HCT116 (cell line): ENCODE measurements around the gene PDLIM5. TPM values are rescaled to one million over a fixed set of nuclear protein-coding genes. Genes with fewer than 3 reads are reported as not detected.

Experiments
- ATAC-seq: fragments of 200-7000 bp; cut with Tn5 transposase; 2 replicates; pipeline ENCODE4 v1.9.1; 2020; ENCODE audit warnings: mild to moderate bottlenecking, moderate library complexity
- BruUV-seq: library from RNA; stranded (reverse); fragments of 400-500 nt; replicated peaks from 2 replicates; lab custom pipeline; 2021; lab: Mats Ljungman, UMichigan
- CTCF ChIA-PET: fragments of 300-600 bp; sonication (Branson Sonifier 250); formaldehyde crosslinking; loops from one replicate; lab custom pipeline; 2021; ENCODE audit warnings: antibody characterized with exemption; lab: Charles Lee
- POLR2A ChIA-PET: fragments of 300-600, 350-600 bp; sonication (Branson Sonifier 250); formaldehyde crosslinking; loops from one replicate; lab custom pipeline; 2021; ENCODE audit warnings: antibody characterized with exemption; lab: Charles Lee
- RAD21 ChIA-PET, 2 experiments: fragments of 300-600 bp; sonication (Branson Sonifier 250); formaldehyde crosslinking; loops; one replicate each; lab custom pipeline; 2023; ENCODE audit warnings: low total read pairs in 2 of 2; ENCODE audit not compliant: uncharacterized antibody in 2 of 2, unreplicated experiment in 2 of 2, low non-redundant PET in 1 of 2; lab: Charles Lee
- DNase-seq: peaks from one replicate; pipeline ENCODE4 v3.0.0-alpha.2; 2010; ENCODE audit warnings: low read depth, low spot score
- H2AFZ ChIP-seq: fragments of 200-600 bp; shearing (Covaris generic), sonication (generic); 2 replicates; pipeline ENCODE4 v1.6.1; 2017; ENCODE audit warnings: low read depth, mixed run types, mixed read lengths, antibody characterized with exemption, low read length; ENCODE audit not compliant: poor library complexity, severe bottlenecking
- H3K27ac ChIP-seq: 2 replicates; pipeline ENCODE4 v1.5.1; 2012; ENCODE audit warnings: low read depth, low read length
- H3K27me3 ChIP-seq: fragments of 200-600 bp; sonication (generic); 2 replicates; pipeline ENCODE4 v1.6.1; 2016; ENCODE audit warnings: mixed run types, low read length, mixed read lengths; ENCODE audit not compliant: insufficient read depth
- H3K36me3 ChIP-seq, 2 experiments: fragments of 200-500 bp in 1 of 2; fragments of 200-600 bp in 1 of 2; sonication (Bioruptor generic) in 1 of 2; sonication (generic) in 1 of 2; 2 replicates each; pipeline versions ENCODE4 v1.5.1 to v1.6.1; 2014 to 2016; ENCODE audit warnings: low read length in 2 of 2, inconsistent platforms in 1 of 2, mixed read lengths in 1 of 2, mixed run types in 1 of 2; ENCODE audit not compliant: insufficient read depth in 2 of 2, control insufficient read depth in 1 of 2
- H3K4me1 ChIP-seq, 2 experiments: fragments of 200-600 bp in 1 of 2; sonication (generic) in 1 of 2; 2 replicates each; pipeline versions ENCODE4 v1.5.1 to v1.6.1; 2012 to 2017; ENCODE audit warnings: low read length in 2 of 2, inconsistent platforms in 1 of 2, mild to moderate bottlenecking in 1 of 2, mixed read lengths in 1 of 2, mixed run types in 1 of 2, moderate library complexity in 1 of 2; ENCODE audit not compliant: insufficient read depth in 2 of 2, control insufficient read depth in 1 of 2
- H3K4me2 ChIP-seq: fragments of 200-600 bp; sonication (generic); 2 replicates; pipeline ENCODE4 v1.6.1; 2017; ENCODE audit warnings: mixed run types, low read length, mixed read lengths
- H3K4me3 ChIP-seq, 2 experiments: fragments of 200-600 bp in 1 of 2; sonication (generic) in 1 of 2; replicated peaks in 1 of 2; 2 replicates each; pipeline ENCODE4 v1.5.1; 2011 to 2016; ENCODE audit warnings: low read length in 2 of 2, control low read depth in 1 of 2, low read depth in 1 of 2, mild to moderate bottlenecking in 1 of 2, mixed read lengths in 1 of 2, mixed run types in 1 of 2
- H3K79me2 ChIP-seq: fragments of 200-600 bp; sonication (generic); 2 replicates; pipeline ENCODE4 v1.6.1; 2017; ENCODE audit warnings: mild to moderate bottlenecking, mixed run types, low read length, moderate library complexity, mixed read lengths; ENCODE audit not compliant: insufficient read depth
- H3K9ac ChIP-seq: fragments of 200-600 bp; sonication (generic); 2 replicates; pipeline ENCODE4 v1.6.1; 2016; ENCODE audit warnings: low read length, mixed read lengths
- H3K9me2 ChIP-seq: fragments of 200-600 bp; sonication (generic), shearing (Covaris generic); 2 replicates; pipeline ENCODE4 v1.6.1; 2017; ENCODE audit warnings: mixed run types, mild to moderate bottlenecking, moderate library complexity; ENCODE audit not compliant: insufficient read depth
- H3K9me3 ChIP-seq, 2 experiments: fragments of 200-500 bp in 1 of 2; fragments of 200-600 bp in 1 of 2; sonication (Bioruptor generic) in 1 of 2; sonication (generic) in 1 of 2; 2 replicates each; pipeline ENCODE4 v1.6.1; 2014 to 2017; ENCODE audit warnings: low read length in 2 of 2, mixed read lengths in 2 of 2, inconsistent platforms in 1 of 2, low read depth in 1 of 2, mild to moderate bottlenecking in 1 of 2, mixed run types in 1 of 2, moderate library complexity in 1 of 2; ENCODE audit not compliant: control insufficient read depth in 1 of 2, insufficient read depth in 1 of 2
- H4K20me1 ChIP-seq: fragments of 200-600 bp; sonication (generic), shearing (Covaris generic); 2 replicates; pipeline ENCODE4 v1.6.1; 2017; ENCODE audit warnings: mixed run types, mild to moderate bottlenecking, moderate library complexity; ENCODE audit not compliant: insufficient read depth
- CBX3 ChIP-seq: IDR thresholded peaks from 2 replicates; pipeline ENCODE4 v1.6.1; 2012; ENCODE audit warnings: low read depth
- CEBPB ChIP-seq: IDR thresholded peaks from 2 replicates; pipeline ENCODE4 v1.6.1; 2012; ENCODE audit warnings: low read depth
- CTCF ChIP-seq, 3 experiments: fragments of 200-600 bp in 1 of 3; sonication (generic) in 1 of 3; IDR thresholded peaks in 2 of 3; conservative IDR thresholded peaks in 1 of 3; 2 replicates each; pipeline ENCODE4 v1.5.1; 2012 to 2017; ENCODE audit warnings: low read depth in 2 of 3, low read length in 2 of 3, antibody characterized with exemption in 1 of 3, borderline replicate concordance in 1 of 3, control low read depth in 1 of 3, mild to moderate bottlenecking in 1 of 3, mixed read lengths in 1 of 3, mixed run types in 1 of 3, moderate library complexity in 1 of 3; ENCODE audit not compliant: insufficient read depth in 1 of 3
- EZH2phosphoT487 ChIP-seq: fragments of 200-600 bp; IDR thresholded peaks from 2 replicates; pipeline ENCODE4 v1.6.1; 2018; ENCODE audit warnings: antibody characterized with exemption, borderline replicate concordance
- FOSL1 ChIP-seq: IDR thresholded peaks from 2 replicates; pipeline ENCODE4 v1.6.1; 2012; ENCODE audit warnings: low read depth
- JUND ChIP-seq: IDR thresholded peaks from 2 replicates; pipeline ENCODE4 v1.6.1; 2012
- MAX ChIP-seq: IDR thresholded peaks from 2 replicates; pipeline ENCODE4 v1.6.1; 2012
- SP1 ChIP-seq: IDR thresholded peaks from 2 replicates; pipeline ENCODE4 v1.6.1; 2012; ENCODE audit warnings: low read depth
- SRF ChIP-seq: IDR thresholded peaks from 2 replicates; pipeline ENCODE4 v1.6.1; 2012; ENCODE audit warnings: low read depth
- TCF7L2 ChIP-seq: IDR thresholded peaks from 2 replicates; pipeline ENCODE4 v1.7.0; 2011; ENCODE audit warnings: borderline replicate concordance, inconsistent platforms; ENCODE audit not compliant: insufficient read depth, insufficient read length; ENCODE audit errors: extremely low read depth
- ZBTB33 ChIP-seq: IDR thresholded peaks from 2 replicates; pipeline ENCODE4 v1.6.1; 2011; ENCODE audit warnings: mild to moderate bottlenecking, low read length, moderate library complexity; ENCODE audit not compliant: insufficient replicate concordance; ENCODE audit errors: extremely low read depth
- ZFX ChIP-seq: fragments of 450-650 bp; IDR thresholded peaks from 2 replicates; pipeline ENCODE4 v1.6.1; 2017
- ZNF274 ChIP-seq: fragments of 200-500 bp; sonication (Bioruptor generic); IDR thresholded peaks from 2 replicates; pipeline ENCODE4 v1.6.1; 2014; ENCODE audit warnings: mild to moderate bottlenecking, low read depth, low read length, inconsistent platforms
- intact Hi-C: fragments of 100-400 bp; cut with micrococcal nuclease; formaldehyde crosslinking; loops from 2 replicates; pipeline ENCODE4 v1.10.0; 2022
- total RNA-seq: library from RNA; stranded (reverse); gene quantifications from one replicate; pipeline ENCODE4 v1.2.1, GENCODE V29; 2021; ENCODE audit not compliant: unreplicated experiment

Gene PDLIM5
- total RNA-seq, 1 experiment from 2014 or later, result 130 TPM

GRCh38 chr4:94641702-94642560 lies 190.2 kb downstream of the PDLIM5 start:
- no peak overlapping the region for H2AFZ ChIP-seq
- H3K9me2 ChIP-seq, result no peaks in the 10 kb centered on the region
- H3K9me3 ChIP-seq, result no peaks in the 10 kb centered on the region
- TF ChIP-seq MAX (no peak), SP1 (peak; percentile 37), FOSL1 (peak; percentile 64), TCF7L2 (no peak), ZBTB33 (no peak), SRF (peak; percentile 52), CBX3 (0 out of 2 replicates have a peak, but pooled peaks have one; percentile 13), ZFX (no peak), CEBPB (peak; percentile 43; the same call in 1 of the 2 replicates), EZH2phosphoT487 (no peak), ZNF274 (no peak), JUND (peak; percentile 32; the same call in 1 of the 2 replicates), CTCF (IDR thresholded peaks at IDR 0.05 in 2 of 3, conservative IDR thresholded peaks at IDR 0.05 in 1 of 3; ENCODE audit: borderline replicate concordance in 1 of 3, insufficient read depth in 1 of 3, low read depth in 2 of 3, low read length in 2 of 3) (no peak)
- intact Hi-C loops, result no loop called here
- ChIA-PET POLR2A (no interaction called here), CTCF (no interaction called here), RAD21 (no interaction called here)
- H3K4me3 ChIP-seq, result 0 out of 4 replicates have a peak overlapping the region, but pooled peaks of 1 of the 2 experiments have one; percentile 12
- 0 out of 2 replicates have a peak overlapping the region, but pooled peaks have one; percentile 5 for H3K9ac ChIP-seq
- H3K4me1 ChIP-seq, result peaks cover 6 to 26% of the 10 kb centered on the region in 2 experiments
- H3K27me3 ChIP-seq, result no peaks in the 10 kb centered on the region
- DNase-seq (peak; percentile 64), ATAC-seq (peak; percentile 89)
- peaks cover 0 to 7% of the 10 kb centered on the region in 2 experiments; a peak in 1 of 4 replicates for H3K36me3 ChIP-seq
- H3K27ac ChIP-seq, result peak overlapping the region; percentile 4; the same call in 1 of the 2 replicates
- BruUV-seq, result no TSS peak
- no peaks in the 10 kb centered on the region for H4K20me1 ChIP-seq
- H3K4me2 ChIP-seq, result peak overlapping the region; percentile 44
- H3K79me2 ChIP-seq, result no peaks in the 10 kb centered on the region
